Measurements from ENCODE around the gene TMEM163.

Gene TMEM163

DNA sequence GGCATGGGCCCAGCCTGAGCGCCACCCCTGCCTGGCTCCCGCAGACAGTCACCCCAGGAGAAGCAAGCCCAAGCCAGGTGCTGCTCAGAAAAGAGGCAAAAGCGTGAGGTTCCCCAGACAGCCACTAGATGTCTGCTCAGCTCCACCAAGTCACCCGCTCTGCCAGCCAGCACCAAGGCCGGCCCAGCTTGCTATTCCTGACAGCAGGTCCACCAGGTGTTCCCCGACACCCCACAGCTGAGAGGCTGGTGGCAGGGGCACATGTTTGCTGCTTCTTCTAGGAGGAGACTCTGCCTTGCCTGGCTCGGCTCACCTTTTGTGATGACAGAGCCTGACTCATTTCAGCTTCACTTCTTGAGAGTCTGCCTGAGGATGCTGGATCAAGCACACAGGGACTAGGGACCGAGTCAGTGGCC is 258.2 kb downstream of the TMEM163 start:
- H3K9ac ChIP-seq (ENCODE audit: low read depth, low read length) = no peak overlapping the region
- no peaks in the 10 kb centered on the region for H3K27me3 ChIP-seq (ENCODE audit: insufficient read depth, low read length)
- no peaks in the 10 kb centered on the region for H3K4me1 ChIP-seq (ENCODE audit: insufficient read depth, low read length)
- no peak overlapping the region for H3K27ac ChIP-seq (ENCODE audit: low read depth, low read length)
- no peaks in the 10 kb centered on the region for H3K36me3 ChIP-seq (ENCODE audit: insufficient read depth, low read length)
- no peak overlapping the region for H3K4me3 ChIP-seq (ENCODE audit: low read length)
- 44% methylated on average over 8 of the region's 8 CpGs for WGBS
- H3K9me3 ChIP-seq (ENCODE audit: insufficient read depth, low read depth, low read length) = no peaks in the 10 kb centered on the region

DNA sequence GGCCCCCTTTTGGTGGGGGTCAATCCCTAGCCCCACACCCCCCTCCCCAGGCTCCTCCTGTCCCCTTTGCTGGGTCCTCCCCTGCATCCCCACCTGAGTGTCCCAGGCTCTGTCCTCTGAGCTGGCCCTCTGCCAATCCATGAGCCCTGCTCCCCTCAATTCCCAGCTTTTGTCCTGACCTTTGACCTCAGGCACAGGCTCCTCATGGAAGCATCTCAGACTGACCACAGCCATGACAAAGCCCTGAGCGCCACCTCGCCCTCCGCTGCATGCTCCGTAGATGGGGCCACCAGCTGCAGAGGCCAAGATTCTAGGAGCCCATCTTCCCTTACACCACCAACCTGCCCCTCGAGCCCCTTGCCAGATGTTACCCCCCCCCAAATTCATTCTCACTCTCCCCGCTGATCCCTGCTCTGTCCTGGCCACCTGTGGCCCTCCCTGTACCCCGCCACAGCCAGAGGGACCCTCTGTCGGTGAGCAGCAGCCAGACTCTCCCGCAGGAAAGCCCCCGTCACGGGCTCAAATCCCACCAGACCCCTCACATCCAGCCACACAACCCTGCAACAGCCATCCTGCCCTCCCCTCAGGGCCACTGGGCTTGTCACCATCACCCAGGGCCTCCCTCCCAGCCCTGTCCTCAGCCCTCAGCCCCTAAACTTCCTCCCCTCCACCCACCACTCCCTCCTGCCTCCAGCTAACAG is 258.9 kb downstream of the TMEM163 start:
- no peak overlapping the region for H3K9ac ChIP-seq (ENCODE audit: low read depth, low read length)

DNA sequence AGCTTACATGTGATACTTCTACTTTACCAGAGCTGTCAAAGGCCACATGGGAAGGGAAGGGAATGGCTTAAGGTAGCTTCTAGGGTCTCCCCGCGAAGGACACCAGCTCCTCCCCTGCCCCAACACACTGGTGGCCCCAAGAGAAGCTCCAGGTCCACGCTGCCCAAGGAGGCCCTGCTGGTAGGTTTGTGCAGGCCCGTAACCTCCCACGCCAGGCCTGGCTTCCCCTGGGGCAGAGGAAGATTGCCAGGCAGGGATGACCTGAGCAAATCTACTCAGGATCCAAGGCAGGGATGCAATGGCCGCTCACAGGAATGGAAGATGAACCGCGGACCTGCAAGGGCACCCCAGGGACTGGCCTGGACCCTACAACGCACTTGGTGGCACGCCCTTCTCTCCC is 259.9 kb downstream of the TMEM163 start:
- H3K27ac ChIP-seq (ENCODE audit: low read depth, low read length) = no peak overlapping the region
- H3K4me1 ChIP-seq (ENCODE audit: insufficient read depth, low read length) = no peaks in the 10 kb centered on the region
- no peaks in the 10 kb centered on the region for H3K9me3 ChIP-seq (ENCODE audit: insufficient read depth, low read depth, low read length)
- H3K36me3 ChIP-seq (ENCODE audit: insufficient read depth, low read length) = no peaks in the 10 kb centered on the region
- no peaks in the 10 kb centered on the region for H3K27me3 ChIP-seq (ENCODE audit: insufficient read depth, low read length)
- WGBS = 95% methylated on average over 10 of the region's 10 CpGs
- no peak overlapping the region for H3K4me3 ChIP-seq (ENCODE audit: low read length)
- H3K9ac ChIP-seq (ENCODE audit: low read depth, low read length) = no peak overlapping the region

More for the DNA sequence above, 258.9 kb downstream of the TMEM163 start:
- no peaks in the 10 kb centered on the region for H3K36me3 ChIP-seq (ENCODE audit: insufficient read depth, low read length)
- H3K27me3 ChIP-seq (ENCODE audit: insufficient read depth, low read length) = no peaks in the 10 kb centered on the region
- H3K9me3 ChIP-seq (ENCODE audit: insufficient read depth, low read depth, low read length) = no peaks in the 10 kb centered on the region
- 94% methylated on average over 11 of the region's 11 CpGs for WGBS
- no peak overlapping the region for H3K4me3 ChIP-seq (ENCODE audit: low read length)
- no peak overlapping the region for H3K27ac ChIP-seq (ENCODE audit: low read depth, low read length)
- H3K4me1 ChIP-seq (ENCODE audit: insufficient read depth, low read length) = no peaks in the 10 kb centered on the region

DNA sequence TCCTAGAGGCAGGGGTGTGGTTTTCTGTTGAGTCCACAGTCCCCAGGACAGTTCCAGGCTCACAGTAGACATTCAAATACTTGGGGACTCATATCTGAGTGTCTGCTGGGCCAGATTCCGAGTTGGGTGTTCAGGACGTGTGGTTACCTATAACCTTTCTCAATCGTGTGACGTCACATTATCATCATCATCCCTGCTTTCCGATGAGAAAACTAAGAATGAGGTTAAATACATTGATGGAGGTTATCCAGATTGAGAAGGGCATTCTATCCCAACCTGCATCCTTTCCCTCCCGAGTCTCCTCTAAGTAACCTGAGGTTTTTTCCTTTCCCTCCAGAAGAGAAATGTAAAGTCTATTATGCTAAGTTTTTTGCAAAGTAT is 260.3 kb downstream of the TMEM163 start:
- H3K27ac ChIP-seq (ENCODE audit: low read depth, low read length) = no peak overlapping the region
- no peaks in the 10 kb centered on the region for H3K27me3 ChIP-seq (ENCODE audit: insufficient read depth, low read length)
- H3K36me3 ChIP-seq (ENCODE audit: insufficient read depth, low read length) = no peaks in the 10 kb centered on the region
- H3K9me3 ChIP-seq (ENCODE audit: insufficient read depth, low read depth, low read length) = no peaks in the 10 kb centered on the region
- H3K9ac ChIP-seq (ENCODE audit: low read depth, low read length) = no peak overlapping the region
- no peak overlapping the region for H3K4me3 ChIP-seq (ENCODE audit: low read length)
- H3K4me1 ChIP-seq (ENCODE audit: insufficient read depth, low read length) = no peaks in the 10 kb centered on the region
- WGBS = 96% methylated on average over 4 of the region's 6 CpGs

DNA sequence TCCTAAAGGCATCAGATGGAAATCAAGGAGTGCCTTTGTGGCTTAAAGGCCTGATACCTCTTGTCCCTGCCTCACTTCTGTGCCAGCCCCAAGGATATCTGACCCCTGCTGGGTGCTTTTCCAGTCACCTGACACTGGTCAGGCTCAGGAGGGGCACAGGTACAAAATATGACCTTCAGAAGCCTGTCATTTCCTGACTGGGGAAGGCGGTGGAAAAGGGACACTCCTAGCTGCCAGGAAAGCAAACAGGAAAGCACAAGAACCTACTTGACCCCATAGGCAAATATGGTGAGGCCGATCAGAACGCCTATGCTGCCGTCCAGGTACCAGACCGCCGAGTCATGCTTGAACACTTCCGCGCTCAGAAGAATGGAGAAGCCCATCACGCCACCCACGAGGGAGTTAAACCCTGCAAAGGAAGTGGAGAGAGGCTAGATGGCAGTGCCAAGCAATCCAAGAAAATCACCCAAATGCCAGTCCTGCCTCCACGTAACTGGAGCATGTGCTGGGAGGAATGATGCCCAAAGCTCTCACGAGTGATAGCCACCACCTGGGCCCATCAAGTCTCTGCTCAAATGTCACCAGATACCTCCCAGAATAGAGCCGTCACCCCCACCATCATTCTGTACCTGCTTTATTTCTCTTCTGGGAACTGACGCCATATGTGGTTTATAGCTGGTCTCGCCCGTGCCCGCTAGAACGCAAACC is 260.9 kb downstream of the TMEM163 start:
- no peaks in the 10 kb centered on the region for H3K4me1 ChIP-seq (ENCODE audit: insufficient read depth, low read length)
- 94% methylated on average over 18 of the region's 18 CpGs for WGBS
- H3K36me3 ChIP-seq (ENCODE audit: insufficient read depth, low read length) = no peaks in the 10 kb centered on the region
- no peaks in the 10 kb centered on the region for H3K9me3 ChIP-seq (ENCODE audit: insufficient read depth, low read depth, low read length)
- H3K9ac ChIP-seq (ENCODE audit: low read depth, low read length) = no peak overlapping the region
- no peaks in the 10 kb centered on the region for H3K27me3 ChIP-seq (ENCODE audit: insufficient read depth, low read length)
- no peak overlapping the region for H3K4me3 ChIP-seq (ENCODE audit: low read length)
- H3K27ac ChIP-seq (ENCODE audit: low read depth, low read length) = no peak overlapping the region

DNA sequence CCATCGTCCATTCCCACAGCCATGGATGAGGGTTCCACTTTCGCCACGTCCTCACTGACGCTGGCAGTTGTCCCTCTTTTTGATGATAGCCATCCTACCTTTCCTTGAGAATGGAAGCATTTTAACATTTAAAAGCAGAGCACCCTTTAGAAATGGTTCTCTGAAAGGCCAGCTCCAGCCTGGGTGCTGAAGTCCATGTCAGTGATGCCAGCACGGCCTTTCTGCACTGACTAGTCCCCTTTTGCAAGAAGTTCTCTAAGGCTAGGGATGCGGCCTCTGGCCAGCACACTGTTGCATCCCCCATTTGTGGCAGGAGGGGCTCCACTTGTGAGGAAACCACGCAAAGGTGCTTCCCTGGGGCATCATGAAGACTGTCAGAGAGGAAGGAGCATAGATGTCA is 261.4 kb downstream of the TMEM163 start:
- Histone ChIP-seq H3K4me1 (ENCODE audit: insufficient read depth, low read length) (no peaks in the 10 kb centered on the region), H3K9me3 (ENCODE audit: insufficient read depth, low read depth, low read length) (no peaks in the 10 kb centered on the region), H3K9ac (ENCODE audit: low read depth, low read length) (no peak overlapping the region), H3K4me3 (ENCODE audit: low read length) (no peak overlapping the region), H3K27ac (ENCODE audit: low read depth, low read length) (no peak overlapping the region), H3K27me3 (ENCODE audit: insufficient read depth, low read length) (no peaks in the 10 kb centered on the region), H3K36me3 (ENCODE audit: insufficient read depth, low read length) (no peaks in the 10 kb centered on the region)
- 92% methylated on average over 7 of the region's 7 CpGs for WGBS

DNA sequence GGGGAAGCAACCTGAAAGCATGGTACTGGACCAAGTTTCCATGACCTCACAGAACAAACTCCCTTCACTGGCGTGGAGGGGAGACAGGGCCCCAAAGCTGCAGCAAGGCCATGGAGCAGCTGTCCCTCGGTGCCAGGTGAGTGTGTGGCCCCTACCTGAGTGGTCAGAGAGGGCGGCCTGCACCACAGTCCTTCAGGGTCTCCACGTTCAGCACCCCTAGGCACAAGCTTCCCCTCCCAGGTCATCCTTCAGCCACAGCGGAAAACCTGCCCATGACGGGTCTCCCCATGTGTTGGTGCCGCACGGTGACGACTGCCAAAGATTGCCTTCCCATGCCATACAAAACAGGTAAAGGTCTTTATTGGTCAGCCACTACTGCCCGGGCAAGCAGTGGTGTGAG is 263.4 kb downstream of the TMEM163 start:
- 95% methylated on average over 10 of the region's 10 CpGs for WGBS
- Histone ChIP-seq H3K27ac (ENCODE audit: low read depth, low read length) (no peak overlapping the region), H3K36me3 (ENCODE audit: insufficient read depth, low read length) (no peaks in the 10 kb centered on the region), H3K9me3 (ENCODE audit: insufficient read depth, low read depth, low read length) (no peaks in the 10 kb centered on the region), H3K4me1 (ENCODE audit: insufficient read depth, low read length) (no peaks in the 10 kb centered on the region), H3K9ac (ENCODE audit: low read depth, low read length) (no peak overlapping the region), H3K27me3 (ENCODE audit: insufficient read depth, low read length) (no peaks in the 10 kb centered on the region), H3K4me3 (ENCODE audit: low read length) (no peak overlapping the region)

DNA sequence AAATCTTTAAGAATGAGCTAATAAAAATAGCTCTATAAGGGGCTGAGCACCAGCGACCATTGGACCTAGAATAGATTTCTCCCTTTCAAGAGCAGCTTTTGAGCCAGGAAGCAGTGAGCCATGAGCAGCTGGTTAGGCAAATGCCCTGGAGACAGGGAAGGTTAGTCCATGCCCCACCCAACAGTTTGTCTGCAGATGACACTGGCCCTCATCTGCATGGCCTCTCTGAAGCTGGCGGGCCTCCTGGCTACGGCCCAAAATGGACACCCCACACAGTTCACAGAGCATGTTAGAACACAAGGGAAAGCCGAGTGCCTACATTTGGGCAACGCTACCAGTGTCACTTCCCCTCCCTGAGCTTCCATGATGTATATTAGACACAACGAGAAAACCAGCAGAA is 263.9 kb downstream of the TMEM163 start:
- no peaks in the 10 kb centered on the region for H3K4me1 ChIP-seq (ENCODE audit: insufficient read depth, low read length)
- WGBS = 94% methylated on average over 6 of the region's 6 CpGs
- H3K27me3 ChIP-seq (ENCODE audit: insufficient read depth, low read length) = no peaks in the 10 kb centered on the region
- H3K36me3 ChIP-seq (ENCODE audit: insufficient read depth, low read length) = no peaks in the 10 kb centered on the region
- H3K9ac ChIP-seq (ENCODE audit: low read depth, low read length) = no peak overlapping the region
- H3K4me3 ChIP-seq (ENCODE audit: low read length) = no peak overlapping the region
- H3K9me3 ChIP-seq (ENCODE audit: insufficient read depth, low read depth, low read length) = no peaks in the 10 kb centered on the region
- H3K27ac ChIP-seq (ENCODE audit: low read depth, low read length) = no peak overlapping the region

DNA sequence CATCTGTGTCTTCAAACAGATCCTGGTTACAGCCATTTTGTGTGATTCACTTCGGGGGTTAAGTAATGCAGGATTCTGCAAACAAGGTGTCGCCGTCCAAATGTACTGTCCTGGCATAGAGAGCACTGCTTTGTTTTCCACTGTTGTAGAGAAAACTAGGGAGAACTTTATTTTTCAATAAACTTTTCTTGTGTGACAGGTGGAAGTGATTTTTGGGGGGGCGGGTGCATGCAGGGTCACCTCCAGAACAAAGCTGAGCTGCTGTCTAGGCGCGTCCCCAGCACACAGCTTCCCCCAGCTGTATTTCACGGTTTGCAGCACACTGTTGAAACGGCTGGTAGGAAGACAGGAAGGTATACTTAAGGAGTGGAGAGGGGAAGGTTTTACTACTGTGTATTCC is 264.4 kb downstream of the TMEM163 start:
- Histone ChIP-seq H3K27me3 (ENCODE audit: insufficient read depth, low read length) (no peaks in the 10 kb centered on the region), H3K36me3 (ENCODE audit: insufficient read depth, low read length) (no peaks in the 10 kb centered on the region), H3K9me3 (ENCODE audit: insufficient read depth, low read depth, low read length) (no peaks in the 10 kb centered on the region), H3K4me1 (ENCODE audit: insufficient read depth, low read length) (no peaks in the 10 kb centered on the region), H3K27ac (ENCODE audit: low read depth, low read length) (no peak overlapping the region), H3K4me3 (ENCODE audit: low read length) (no peak overlapping the region), H3K9ac (ENCODE audit: low read depth, low read length) (no peak overlapping the region)
- 95% methylated on average over 7 of the region's 8 CpGs for WGBS

DNA sequence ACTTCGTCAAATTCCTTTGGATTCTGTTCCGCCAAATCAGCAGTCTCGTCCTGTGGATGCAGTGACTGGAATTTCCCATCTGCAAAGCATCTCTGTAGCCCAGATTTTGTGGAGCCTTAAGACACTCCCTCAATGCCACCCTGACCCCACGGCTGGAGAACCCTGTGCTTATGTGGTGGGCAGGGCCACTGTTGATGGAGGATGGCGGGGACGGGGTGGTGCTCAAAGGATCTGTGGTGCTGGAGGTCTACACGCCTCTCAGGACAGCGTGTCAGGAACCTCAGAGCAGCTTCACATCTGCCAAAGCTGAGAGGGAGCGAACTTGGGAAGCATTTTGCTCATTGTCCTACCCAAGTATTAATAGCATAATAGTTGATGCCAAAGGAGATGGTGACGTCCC is 264.8 kb downstream of the TMEM163 start:
- Histone ChIP-seq H3K4me3 (ENCODE audit: low read length) (no peak overlapping the region), H3K9me3 (ENCODE audit: insufficient read depth, low read depth, low read length) (no peaks in the 10 kb centered on the region), H3K4me1 (ENCODE audit: insufficient read depth, low read length) (no peaks in the 10 kb centered on the region), H3K36me3 (ENCODE audit: insufficient read depth, low read length) (no peaks in the 10 kb centered on the region), H3K27ac (ENCODE audit: low read depth, low read length) (no peak overlapping the region), H3K27me3 (ENCODE audit: insufficient read depth, low read length) (no peaks in the 10 kb centered on the region), H3K9ac (ENCODE audit: low read depth, low read length) (no peak overlapping the region)
- WGBS = 90% methylated on average over 10 of the region's 10 CpGs

DNA sequence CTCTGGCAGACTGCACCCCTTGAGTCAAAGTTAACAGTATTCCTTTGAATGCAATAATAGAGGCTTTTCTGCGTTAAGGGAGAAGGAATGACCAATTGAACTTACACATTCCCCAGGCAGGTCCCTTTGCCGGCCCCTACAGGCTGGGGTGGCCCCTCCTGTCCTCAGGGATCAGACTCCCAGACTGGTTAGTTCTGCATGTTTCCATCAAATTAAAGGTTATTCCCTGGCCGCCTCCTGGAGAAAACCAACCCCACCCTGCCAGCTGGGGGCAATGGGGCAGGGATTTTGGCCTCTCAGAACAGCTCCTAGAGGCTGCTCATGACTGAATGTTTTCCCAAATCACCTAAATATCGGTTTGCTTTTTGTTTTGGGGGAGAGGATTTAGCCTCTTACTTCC is 265.3 kb downstream of the TMEM163 start:
- WGBS = 95% methylated on average over 3 of the region's 4 CpGs
- Histone ChIP-seq H3K27ac (ENCODE audit: low read depth, low read length) (no peak overlapping the region), H3K9me3 (ENCODE audit: insufficient read depth, low read depth, low read length) (no peaks in the 10 kb centered on the region), H3K9ac (ENCODE audit: low read depth, low read length) (no peak overlapping the region), H3K36me3 (ENCODE audit: insufficient read depth, low read length) (no peaks in the 10 kb centered on the region), H3K27me3 (ENCODE audit: insufficient read depth, low read length) (no peaks in the 10 kb centered on the region), H3K4me1 (ENCODE audit: insufficient read depth, low read length) (no peaks in the 10 kb centered on the region), H3K4me3 (ENCODE audit: low read length) (no peak overlapping the region)

Data from HUES64 (cell line).